Measurements from ENCODE around the gene BBS9.

The BBS9 gene

DNA sequence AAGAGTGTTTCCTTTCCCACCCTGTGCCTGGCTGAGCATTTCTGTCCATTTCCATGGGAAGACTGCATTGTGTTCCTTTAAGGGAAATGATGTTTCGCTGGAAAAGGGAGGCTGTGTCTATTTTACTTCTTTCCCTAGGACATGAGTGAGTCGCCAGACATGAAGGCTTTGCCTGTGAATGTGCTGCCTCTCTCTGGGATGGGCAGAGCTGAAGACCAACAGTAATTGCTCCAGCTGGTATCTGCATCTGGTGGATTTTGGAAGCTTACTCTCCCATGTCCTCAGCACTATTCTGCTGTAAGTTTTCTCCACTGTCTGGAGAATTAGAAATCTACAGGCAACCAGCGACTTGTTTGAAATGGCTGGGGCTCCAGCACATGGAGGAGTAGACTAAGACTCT, 511.4 kb downstream of the BBS9 start:
- DNase-seq (ENCODE audit: low read depth in 2 of 2, low spot score in 1 of 2) = no peak

DNA sequence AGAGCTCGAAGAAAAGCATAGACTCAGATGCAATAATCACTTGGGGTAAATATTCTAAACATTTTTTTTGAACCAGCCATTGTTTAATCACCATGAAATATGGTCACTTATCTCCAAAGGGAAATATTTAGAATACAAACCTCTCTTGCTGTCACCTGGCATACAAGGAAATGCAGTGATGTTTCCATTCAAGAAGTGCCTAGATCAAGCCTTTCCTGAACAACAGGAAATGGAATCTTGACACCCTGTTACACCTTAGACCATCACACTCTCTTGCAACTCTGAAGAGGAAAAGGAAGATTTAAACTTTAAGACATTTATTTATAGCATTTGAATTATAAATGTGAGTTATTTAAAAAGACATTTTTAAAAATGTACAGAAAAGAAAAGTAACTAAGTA, 512.9 kb downstream of the BBS9 start:
- no peak for DNase-seq (ENCODE audit: low read depth in 2 of 2, low spot score in 1 of 2)

DNA sequence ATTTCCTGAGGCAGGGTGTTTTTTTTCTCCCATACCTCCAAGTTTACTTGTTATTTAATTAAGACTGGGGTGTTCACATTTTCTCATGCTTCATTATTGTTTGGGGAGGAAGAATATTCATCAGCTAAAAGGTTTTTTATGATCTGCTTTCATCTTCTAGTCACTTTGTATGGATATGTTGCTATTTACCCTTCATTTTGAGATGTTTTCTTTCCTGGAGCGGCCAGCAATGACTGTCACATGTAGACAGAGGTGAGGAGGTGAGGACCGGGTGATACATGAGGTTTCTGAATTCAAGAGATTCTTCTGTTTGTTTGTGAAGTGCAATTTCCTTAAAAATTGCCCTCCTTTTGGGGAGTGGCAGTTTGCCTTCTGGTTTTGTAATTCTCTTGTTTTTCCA, 514.2 kb downstream of the BBS9 start:
- no peak for DNase-seq (ENCODE audit: low read depth in 2 of 2, low spot score in 1 of 2)

DNA sequence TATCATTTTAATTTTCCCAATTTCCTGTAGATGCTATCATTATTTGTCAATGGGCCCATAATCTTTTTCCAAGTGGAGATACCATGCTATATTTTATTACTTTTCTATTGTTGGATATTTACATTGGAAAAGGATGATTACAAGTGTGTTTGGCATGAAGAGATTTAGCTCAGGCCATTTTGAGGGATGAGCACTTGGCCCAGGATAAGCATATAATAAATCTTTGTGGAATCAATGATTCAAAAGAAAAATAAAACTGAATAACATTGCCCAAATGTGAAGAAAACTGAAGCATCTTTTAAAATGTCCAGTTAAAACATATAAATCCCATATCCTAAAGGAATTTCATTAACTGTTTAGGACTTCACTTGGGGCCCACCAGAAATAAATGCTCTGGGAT, 515.1 kb downstream of the BBS9 start:
- DNase-seq (ENCODE audit: low read depth in 2 of 2, low spot score in 1 of 2) = no peak

DNA sequence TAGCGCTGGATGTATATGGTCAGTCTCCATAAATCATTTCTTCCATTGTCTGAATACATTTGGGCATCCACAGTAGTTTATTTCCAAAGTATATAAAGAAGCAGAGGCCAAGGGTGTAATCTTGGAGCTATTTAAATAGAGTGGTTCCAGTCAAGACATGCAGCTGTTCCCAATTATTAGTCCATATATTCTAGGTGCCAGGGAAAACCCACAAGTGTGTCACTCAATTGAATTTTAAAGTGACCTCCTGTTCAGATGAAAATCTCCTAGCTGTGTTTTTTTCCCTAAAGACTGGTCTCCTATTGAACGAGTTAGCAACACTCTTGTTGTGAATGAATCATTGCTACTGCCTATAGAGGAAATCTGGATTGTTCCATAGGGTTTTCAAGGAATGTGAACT, 515.7 kb downstream of the BBS9 start:
- no peak for DNase-seq (ENCODE audit: low read depth in 2 of 2, low spot score in 1 of 2)

DNA sequence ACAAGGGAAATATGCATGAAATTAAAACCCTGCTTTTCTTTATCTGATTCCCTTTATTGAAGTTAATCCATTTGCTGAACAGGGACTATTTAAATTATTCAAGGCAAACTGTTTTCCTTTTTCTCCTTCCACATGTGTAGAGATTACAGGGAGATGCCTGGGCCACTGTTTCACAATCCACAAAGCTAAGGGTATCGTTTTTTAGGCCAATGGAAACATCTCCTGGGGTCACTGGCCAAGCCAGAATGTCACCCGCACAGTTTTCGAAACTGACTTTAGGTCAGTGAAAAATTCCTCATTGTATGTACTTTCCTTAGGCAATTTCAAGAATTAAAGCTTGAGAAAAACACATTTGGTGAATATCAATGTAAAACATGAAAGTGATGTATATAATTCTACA, 516.8 kb downstream of the BBS9 start:
- no peak for DNase-seq (ENCODE audit: low read depth in 2 of 2, low spot score in 1 of 2)

DNA sequence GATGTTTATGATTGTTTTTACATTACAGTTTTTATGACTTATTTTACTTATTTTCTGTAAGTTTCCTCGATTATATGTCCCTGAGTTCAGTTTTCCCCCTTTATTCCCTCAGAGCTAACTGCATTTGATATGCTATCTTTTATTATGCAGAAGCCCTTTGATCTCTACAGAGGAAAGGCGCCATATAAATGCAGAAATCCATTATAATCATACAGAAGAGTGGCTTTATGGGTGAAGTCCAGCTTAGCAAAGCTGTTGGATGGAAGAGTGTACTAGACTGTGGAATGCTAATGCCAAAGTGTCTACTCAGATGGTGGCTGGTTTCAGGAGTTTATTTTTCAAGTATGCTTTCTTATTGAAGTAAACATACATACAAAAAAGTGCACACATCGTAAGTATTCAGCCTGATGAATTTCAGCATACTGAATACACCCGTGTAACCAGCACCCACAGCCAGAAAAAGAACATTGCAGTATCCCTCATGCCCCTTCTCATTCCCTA, 517.6 kb downstream of the BBS9 start:
- DNase-seq (ENCODE audit: low read depth in 2 of 2, low spot score in 1 of 2) = no peak

DNA sequence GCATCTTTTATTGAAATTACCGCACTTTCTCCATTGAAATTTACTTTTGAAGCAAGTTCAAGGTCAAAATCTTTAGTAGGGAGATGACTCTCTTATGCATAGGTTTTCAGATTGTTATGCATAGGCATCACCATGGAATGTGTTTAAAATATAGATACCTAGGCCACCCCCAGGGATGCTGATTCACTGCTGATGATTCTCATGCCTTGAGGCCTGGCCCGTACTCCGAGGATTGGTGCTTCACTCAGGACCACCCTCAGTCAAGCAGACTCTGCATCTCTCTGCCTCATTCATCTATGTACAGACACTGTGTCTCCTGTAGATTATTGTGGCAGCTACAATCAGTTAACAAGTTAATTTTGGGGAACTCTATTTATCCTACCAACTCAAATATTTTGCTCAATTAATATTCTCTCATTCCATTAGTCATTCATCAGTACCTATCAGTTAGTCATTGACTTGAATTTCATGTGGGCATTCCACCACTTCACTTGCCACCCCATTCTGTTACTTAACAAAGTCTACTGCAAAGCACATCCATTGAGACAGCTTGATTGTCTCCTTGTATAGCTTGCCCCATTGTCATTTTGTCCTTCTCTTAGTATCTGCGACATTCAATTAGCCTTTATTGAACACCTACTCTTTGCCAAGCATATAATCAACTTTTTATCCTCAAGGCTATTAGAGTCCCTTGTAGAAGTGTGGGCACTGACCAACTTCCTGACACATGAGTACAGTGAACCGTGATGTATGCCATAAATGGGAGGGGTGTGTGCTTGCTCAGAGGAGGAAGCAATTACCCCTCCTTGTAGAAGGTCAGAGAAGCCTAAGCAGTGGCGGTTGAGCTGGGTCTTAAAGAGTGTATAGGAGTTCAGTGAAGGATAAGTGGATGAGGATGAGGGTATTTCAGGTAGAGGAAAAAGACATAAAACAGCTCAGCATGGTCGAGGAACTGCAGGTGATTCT, 520.4 kb downstream of the BBS9 start:
- no peak for DNase-seq (ENCODE audit: low read depth in 2 of 2, low spot score in 1 of 2)

DNA sequence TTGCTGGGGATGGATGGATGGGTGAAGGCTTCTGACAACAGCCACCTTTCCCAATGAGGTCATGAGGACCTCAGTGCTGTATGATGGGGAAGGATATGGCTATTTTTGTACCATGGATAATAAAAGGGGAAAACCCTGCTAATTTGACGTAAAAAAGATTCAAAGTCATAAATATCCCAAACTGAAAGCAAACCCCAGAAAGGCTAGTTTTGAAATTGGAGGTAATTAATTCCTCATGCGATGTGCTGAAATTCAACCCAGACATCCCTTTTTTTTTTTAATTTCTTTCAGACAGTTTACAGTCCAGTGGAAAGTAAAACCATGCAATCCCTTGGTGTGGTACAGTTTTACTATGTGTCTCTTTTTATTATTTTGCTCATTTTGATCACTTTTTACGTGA, 521.5 kb downstream of the BBS9 start:
- no peak for DNase-seq (ENCODE audit: low read depth in 2 of 2, low spot score in 1 of 2)

DNA sequence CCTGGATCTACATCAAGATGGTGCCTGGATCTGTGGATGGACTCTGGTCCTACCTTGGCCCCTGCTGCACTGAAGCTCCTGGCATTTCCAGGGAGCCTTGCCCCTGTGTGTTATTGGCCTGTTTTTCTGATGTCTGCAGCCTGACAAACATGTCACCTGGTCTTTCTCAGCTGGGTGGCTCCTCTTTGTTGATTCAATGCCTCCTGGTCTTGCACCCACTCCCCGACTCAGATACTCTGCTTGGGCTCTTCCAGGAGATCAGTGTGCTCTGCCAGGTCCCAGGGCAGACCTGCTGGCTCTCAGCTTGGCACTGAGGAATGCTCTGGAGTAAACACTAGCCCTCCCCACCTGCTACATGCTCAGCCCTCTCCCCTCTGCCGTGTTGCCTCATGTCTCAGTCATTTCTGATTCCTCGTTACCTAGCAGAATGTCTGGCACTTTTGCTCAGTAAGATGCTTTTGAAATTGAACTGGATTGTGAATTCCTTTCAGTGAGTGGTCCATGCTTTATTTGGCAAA, 522.7 kb downstream of the BBS9 start:
- DNase-seq (ENCODE audit: low read depth in 2 of 2, low spot score in 1 of 2) = no peak

DNA sequence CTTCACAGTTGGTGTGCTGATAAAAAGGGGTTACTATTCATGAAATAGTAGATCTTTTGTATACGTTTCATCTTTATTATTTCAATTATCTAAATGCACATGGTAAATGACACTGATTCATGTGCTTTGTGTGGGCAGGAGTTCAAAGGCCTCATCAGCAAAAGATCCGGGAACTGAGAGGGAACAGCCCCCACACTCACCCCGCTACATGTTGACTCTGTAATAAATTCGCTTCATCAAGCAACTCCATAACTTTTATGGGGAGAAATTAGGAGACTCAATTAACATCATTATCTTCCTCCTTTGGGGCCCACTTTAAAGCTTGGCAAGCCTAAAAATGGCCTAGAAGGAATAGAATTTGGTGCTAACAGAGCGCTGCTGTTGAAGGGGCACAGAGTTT, 525.3 kb downstream of the BBS9 start:
- DNase-seq (ENCODE audit: low read depth in 2 of 2, low spot score in 1 of 2) = no peak

All from stimulated activated CD8-positive, alpha-beta memory T cell treated with anti-CD3 and anti-CD28 coated beads, Interleukin-4, amount 100 ng/mL, for 4 hours (primary cell).